GM23248 (cell line): ENCODE results near the gene GPN2.

Source experiments
- EZH2 ChIP-seq: fragments of 200-600 bp; sonication (generic); IDR thresholded peaks from 2 replicates; pipeline ENCODE4 v1.6.1; 2018; ENCODE audit warnings: antibody characterized with exemption, mild to moderate bottlenecking; ENCODE audit not compliant: insufficient read depth, poor library complexity, severe bottlenecking
- EZH2phosphoT487 ChIP-seq: fragments of 200-600 bp; sonication (generic); IDR thresholded peaks from 2 replicates; pipeline ENCODE4 v1.6.1; 2018; ENCODE audit warnings: antibody characterized with exemption, moderate library complexity, mild to moderate bottlenecking, low read depth; ENCODE audit not compliant: insufficient read depth

DNA sequence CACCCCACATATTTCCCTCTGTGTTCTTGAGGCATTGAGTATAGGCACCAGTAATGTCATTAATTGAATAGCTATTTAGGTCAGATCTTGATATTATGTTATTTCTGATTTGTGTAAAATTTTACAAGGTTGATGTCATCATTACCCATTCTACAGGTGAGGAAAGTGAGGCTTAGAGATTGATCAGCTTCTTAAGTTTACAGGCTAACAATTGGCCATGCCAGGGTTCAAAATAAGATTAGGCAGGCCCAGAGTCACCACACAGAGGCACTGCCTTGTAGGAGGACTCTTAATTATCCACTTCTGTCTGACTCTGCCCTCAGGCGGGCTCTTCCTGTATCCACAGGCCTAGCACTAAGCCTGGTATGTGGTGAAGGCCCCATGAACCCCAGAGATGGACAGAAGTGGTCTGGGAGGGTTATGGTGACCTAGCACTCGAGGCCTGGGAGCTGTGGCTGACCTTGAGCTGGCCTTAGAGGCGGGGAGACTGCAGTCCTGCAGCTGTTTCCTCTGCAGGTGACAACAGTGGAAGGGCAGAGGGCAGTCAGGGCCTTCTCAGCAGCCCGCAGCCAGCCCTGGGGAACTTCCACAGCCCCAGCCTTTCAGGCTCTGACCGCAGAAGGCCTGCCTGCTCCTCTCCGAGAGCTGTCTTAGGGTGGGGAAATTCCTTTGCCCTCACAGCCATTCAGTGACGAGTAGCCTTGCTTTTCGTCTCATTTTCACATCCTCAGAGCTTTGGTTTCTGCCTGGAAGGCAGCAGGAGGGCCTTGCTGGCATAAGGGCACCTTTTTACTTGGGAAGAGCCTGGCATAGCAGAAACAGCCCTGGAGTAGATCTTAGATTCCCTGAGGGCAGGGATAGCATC lies 51.4 kb downstream of the GPN2 start:
- TF ChIP-seq EZH2 (no peak), EZH2phosphoT487 (no peak)
